K562 (cell line): ENCODE measurements around the gene CMBL. TPM values are rescaled to one million over a fixed set of nuclear protein-coding genes. Genes with fewer than 3 reads are reported as not detected.

ENCODE experiments used
- ATAC-seq: fragments of 200-7000 bp; cut with Tn5 transposase; 3 replicates; pipeline ENCODE4 v1.9.1; 2020; ENCODE audit warnings: moderate library complexity
- BruUV-seq: library from RNA; stranded (reverse); fragments of 400-500 nt; replicated peaks from 2 replicates; lab custom pipeline; 2021; lab: Mats Ljungman, UMichigan
- CTCF ChIA-PET: fragments of 300-600 bp; formaldehyde crosslinking; extraction: SDS; loops from one replicate; lab custom pipeline; 2021; ENCODE audit warnings: low intra/inter-chr PET ratio; lab: Yijun Ruan, JAX
- POLR2A ChIA-PET: fragments of 300-600, 350-650 bp; sonication (Branson Sonifier 250); formaldehyde crosslinking; extraction: SDS; loops from one replicate; lab custom pipeline; 2021; ENCODE audit warnings: antibody characterized with exemption, inconsistent platforms; lab: Yijun Ruan, JAX
- DNase-seq, 4 experiments: peaks; one replicate each; pipeline versions ENCODE4 v3.0.0 to v3.0.0-alpha.2; 2011 to 2018; ENCODE audit warnings: low spot score in 3 of 4, mixed read lengths in 3 of 4; ENCODE audit errors: extremely low read depth in 1 of 4
- FAIRE-seq: peaks from 2 replicates; lab custom pipeline; 2011; peaks lifted over from hg19 to GRCh38; lab: Jason Lieb, UNC
- H2AFZ ChIP-seq: 2 replicates; pipeline ENCODE4 v1.6.0; 2011; ENCODE audit warnings: low read depth, low read length, control low read depth, inconsistent platforms
- H3K27ac ChIP-seq: fragments of 200-600 bp; 3 replicates; pipeline ENCODE4 v1.8.0; 2011; ENCODE audit warnings: low read depth, mild to moderate bottlenecking, control low read depth, inconsistent platforms, low read length, moderate library complexity, mixed read lengths; ENCODE audit errors: extremely low read depth
- H3K27me3 ChIP-seq, 2 experiments: fragments of 300-600 bp in 1 of 2; 2 replicates in 1 of 2; 3 replicates in 1 of 2; pipeline versions ENCODE4 v1.6.0 to v1.8.0; 2011; ENCODE audit warnings: inconsistent platforms in 2 of 2, low read length in 2 of 2, mild to moderate bottlenecking in 1 of 2, mixed read lengths in 1 of 2, moderate library complexity in 1 of 2; ENCODE audit not compliant: control insufficient read depth in 2 of 2, insufficient read depth in 2 of 2
- H3K36me3 ChIP-seq: fragments of 300-600 bp; 3 replicates; pipeline ENCODE4 v1.8.0; 2011; ENCODE audit warnings: mild to moderate bottlenecking, low read length, inconsistent platforms; ENCODE audit not compliant: control insufficient read depth, insufficient read depth
- H3K4me1 ChIP-seq, 2 experiments: fragments of 200-600 bp in 1 of 2; replicated peaks in 1 of 2; 2 replicates in 1 of 2; 3 replicates in 1 of 2; pipeline versions ENCODE4 v1.5.1 to v1.8.0; 2011; ENCODE audit warnings: inconsistent platforms in 2 of 2, low read length in 2 of 2, mild to moderate bottlenecking in 1 of 2, mixed read lengths in 1 of 2, moderate library complexity in 1 of 2; ENCODE audit not compliant: control insufficient read depth in 2 of 2, insufficient read depth in 2 of 2
- H3K4me2 ChIP-seq: 2 replicates; pipeline ENCODE4 v1.6.1; 2011; ENCODE audit warnings: low read length, control low read depth, inconsistent platforms, mixed read lengths; ENCODE audit not compliant: insufficient read depth
- H3K4me3 ChIP-seq: fragments of 200-600 bp; sonication (generic), shearing (Covaris generic); 2 replicates; pipeline ENCODE4 v1.5.1; 2016; ENCODE audit warnings: control low read depth, inconsistent platforms
- H3K79me2 ChIP-seq: fragments of 200-600 bp; 3 replicates; pipeline ENCODE4 v1.8.0; 2011; ENCODE audit warnings: low read length, inconsistent platforms; ENCODE audit not compliant: control insufficient read depth, insufficient read depth
- H3K9ac ChIP-seq, 2 experiments: 2 replicates each; pipeline versions ENCODE4 v1.6.0 to v1.6.1; 2011; ENCODE audit warnings: low read depth in 2 of 2, low read length in 2 of 2, control low read depth in 1 of 2, inconsistent platforms in 1 of 2, mild to moderate bottlenecking in 1 of 2, mixed read lengths in 1 of 2; ENCODE audit not compliant: insufficient read depth in 1 of 2
- H3K9me1 ChIP-seq: one replicate; pipeline ENCODE4 v1.6.0; 2011; ENCODE audit warnings: inconsistent platforms, mild to moderate bottlenecking, low read length, moderate library complexity; ENCODE audit not compliant: control insufficient read depth, insufficient read depth
- H3K9me3 ChIP-seq: replicated peaks from 2 replicates; pipeline ENCODE4 v1.5.1; 2011; ENCODE audit warnings: low read depth, low read length, inconsistent platforms; ENCODE audit not compliant: control insufficient read depth, insufficient read depth
- H4K20me1 ChIP-seq: replicated peaks from 2 replicates; pipeline ENCODE4 v1.6.1; 2011; ENCODE audit warnings: low read length, inconsistent platforms, mixed read lengths; ENCODE audit not compliant: control insufficient read depth, insufficient read depth
- CBX8 ChIP-seq: fragments of 200-600 bp; sonication (generic); IDR thresholded peaks from 2 replicates; pipeline ENCODE4 v1.6.1; 2012; ENCODE audit warnings: borderline replicate concordance, mixed run types, low read depth, mild to moderate bottlenecking, moderate library complexity, mixed read lengths, low read length, control low read depth, inconsistent platforms; ENCODE audit not compliant: poor library complexity, severe bottlenecking; ENCODE audit errors: extremely low read depth
- ELF4 ChIP-seq: fragments of 450-650 bp; formaldehyde crosslinking; IDR thresholded peaks from 2 replicates; pipeline ENCODE4 v1.4.0; 2022; ENCODE audit warnings: missing genetic modification characterization
- EWSR1 ChIP-seq: fragments of 450-650 bp; IDR thresholded peaks from 2 replicates; pipeline ENCODE4 v1.6.1; 2018; ENCODE audit warnings: borderline replicate concordance, mild to moderate bottlenecking, low read depth, moderate library complexity; ENCODE audit not compliant: partially characterized antibody
- GATAD2B ChIP-seq: fragments of 450-650 bp; IDR thresholded peaks from 2 replicates; pipeline ENCODE4 v1.6.1; 2017; ENCODE audit warnings: mild to moderate bottlenecking, borderline replicate concordance
- KAT7 ChIP-seq: sonication (generic); formaldehyde crosslinking; IDR thresholded peaks from 2 replicates; pipeline ENCODE4 v1.8.0; 2022; ENCODE audit warnings: missing genetic modification reagents, mild to moderate bottlenecking, borderline replicate concordance
- KDM2B ChIP-seq: fragments of 250-450 bp; sonication (Bioruptor Pico); IDR thresholded peaks from 2 replicates; pipeline ENCODE4 v1.8.0; 2021; ENCODE audit warnings: mild to moderate bottlenecking, moderate library complexity
- MAFG ChIP-seq: fragments of 450-650 bp; conservative IDR thresholded peaks from 2 replicates; pipeline ENCODE4 v1.6.1; 2016; ENCODE audit warnings: missing genetic modification characterization, missing compliant biosample characterization
- MXI1 ChIP-seq: IDR thresholded peaks from 2 replicates; pipeline ENCODE4 v1.6.1; 2011; ENCODE audit warnings: low read depth, mild to moderate bottlenecking, improper control_type of control experiment, low read length
- NCOR1 ChIP-seq: fragments of 450-650 bp; IDR thresholded peaks from 2 replicates; pipeline ENCODE4 v1.6.1; 2016; ENCODE audit warnings: mild to moderate bottlenecking, moderate library complexity
- POLR2G ChIP-seq: fragments of 200-400 bp; formaldehyde crosslinking; IDR thresholded peaks from 2 replicates; pipeline ENCODE4 v1.6.1; 2017; ENCODE audit warnings: low read depth, mild to moderate bottlenecking, antibody characterized with exemption, low read length, moderate library complexity
- SMC3 ChIP-seq: conservative IDR thresholded peaks from 2 replicates; pipeline ENCODE4 v1.6.1; 2011; ENCODE audit warnings: low read depth, low read length, improper control_type of control experiment; ENCODE audit not compliant: insufficient read depth
- SNIP1 ChIP-seq: fragments of 450-650 bp; IDR thresholded peaks from 2 replicates; pipeline ENCODE4 v1.7.1; 2017; ENCODE audit warnings: low read depth, mild to moderate bottlenecking
- ZBTB17 ChIP-seq: fragments of 450-650 bp; formaldehyde crosslinking; IDR thresholded peaks from 2 replicates; pipeline ENCODE4 v1.4.0; 2020; ENCODE audit warnings: mild to moderate bottlenecking
- ZKSCAN1 ChIP-seq: fragments of 150-350 bp; IDR thresholded peaks from 2 replicates; pipeline ENCODE4 v1.6.1; 2016; ENCODE audit warnings: low read depth, low read length
- ZNF561 ChIP-seq: fragments of 450-650 bp; formaldehyde crosslinking; conservative IDR thresholded peaks from 2 replicates; pipeline ENCODE4 v1.4.0; 2020; ENCODE audit warnings: mild to moderate bottlenecking, moderate library complexity
- WGBS: fragments of 100-300 bp; shearing (Covaris generic); methylation state at CpG from one replicate; pipeline ENCODE4 v1.1.6; 2016; ENCODE audit warnings: low coverage, mixed read lengths; ENCODE audit not compliant: insufficient coverage; ENCODE audit errors: missing lambda C conversion rate; 5-methylcytosine and 5-hydroxymethylcytosine counted together
- in situ Hi-C: fragments of 300-500 bp; cut with MboI; formaldehyde crosslinking; loops from 4 replicates; pipeline ENCODE4 v1.15.0; 2018; ENCODE audit warnings: inconsistent platforms, mixed read lengths
- intact Hi-C: fragments of 100-400 bp; cut with micrococcal nuclease; formaldehyde crosslinking; loops from 2 replicates; pipeline ENCODE4 v1.14.2; 2022
- polyA plus RNA-seq, 8 experiments: library from polyadenylated mRNA; depleted of rRNA in 4 of 8; stranded (reverse) in 5 of 8; unstranded in 3 of 8; fragments of >200 nt; fragmentation: Nextera tagmentation in 2 of 8; fragmentation: Illumina TruSeq in 1 of 8; extraction: Ambion mirVana in 2 of 8; extraction: Trizol in 1 of 8; gene quantifications; 2 replicates each; pipeline versions ENCODE4 v1.2.1 to v1.2.3, GENCODE V29; 2011 to 2014; ENCODE audit warnings: inconsistent platforms in 1 of 8, missing spikeins in 1 of 8
- total RNA-seq, 7 experiments: library from RNA; depleted of rRNA in 6 of 7; stranded (reverse); fragments of >200 nt in 6 of 7; fragmentation: Illumina TruSeq in 2 of 7; extraction: Trizol in 2 of 7; gene quantifications; 2 replicates each; pipeline versions ENCODE4 v1.2.1 to v1.2.3, GENCODE V29; 2011 to 2021; ENCODE audit warnings: low replicate concordance in 1 of 7
- TF ChIP-seq, protein P1 (sequence below): fragments of 250-450 bp; sonication (Bioruptor Pico); IDR thresholded peaks from 2 replicates; pipeline ENCODE4 v1.8.0; 2021; ENCODE audit warnings: moderate library complexity, mild to moderate bottlenecking, inconsistent platforms
- TF ChIP-seq, protein P2 (sequence below): fragments of 450-650 bp; formaldehyde crosslinking; IDR thresholded peaks from 2 replicates; pipeline ENCODE4 v1.4.0; 2022; ENCODE audit warnings: missing genetic modification characterization

The CMBL gene
- total and polyA plus RNA-seq, 9 of the 15 experiments (the other 6 are each of a cell fraction or from before 2014, with no cell fraction given) = 22.6 to 192 (median 71.1) TPM

DNA sequence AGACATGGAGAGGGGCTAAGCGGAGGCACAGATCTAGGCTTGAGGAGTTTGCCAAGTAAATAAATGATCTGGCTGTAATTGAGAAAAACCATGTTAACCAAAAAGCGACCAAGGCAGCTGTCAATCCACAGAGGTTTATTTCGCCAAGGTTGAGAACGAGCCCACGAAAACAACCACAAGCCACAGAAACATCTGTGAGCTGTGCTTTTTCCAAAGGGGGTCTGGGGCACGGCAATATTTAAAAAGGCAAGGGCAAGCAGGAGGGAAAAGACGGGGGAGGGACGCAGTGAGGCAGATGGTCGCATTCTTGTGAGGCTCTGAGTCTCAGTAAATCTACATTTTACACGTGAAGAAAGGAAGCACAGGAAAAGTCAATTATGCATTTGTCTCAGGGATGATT is 32.2 kb downstream of the CMBL start:
- Histone ChIP-seq H3K9ac (no peak overlapping the region; a peak in 1 of 4 replicates), H3K4me2 (no peak overlapping the region), H4K20me1 (no peaks in the 10 kb centered on the region), H3K79me2 (no peaks in the 10 kb centered on the region), H3K4me1 (peaks cover 0 to 3% of the 10 kb centered on the region in 2 experiments; a peak in 1 of 5 replicates), H3K36me3 (peaks cover 39% of the 10 kb centered on the region), H3K27ac (no peak overlapping the region), H3K9me1 (no peaks in the 10 kb centered on the region), H2AFZ (no peak overlapping the region), H3K9me3 (no peaks in the 10 kb centered on the region), H3K27me3 (no peaks in the 10 kb centered on the region), H3K4me3 (no peak overlapping the region)
- TF ChIP-seq SNIP1 (no peak), CBX8 (no peak), KAT7 (no peak), SMC3 (no peak), NCOR1 (no peak), ZBTB17 (CRISPR knock-in tag) (no peak), MXI1 (no peak), KDM2B (CRISPR knock-in tag) (no peak), POLR2G (no peak), EWSR1 (no peak), ELF4 (CRISPR knock-in tag) (no peak), GATAD2B (no peak), ZNF561 (CRISPR knock-in tag) (no peak), ZKSCAN1 (no peak), MAFG (no peak)
- TF ChIP-seq, protein P1, sequence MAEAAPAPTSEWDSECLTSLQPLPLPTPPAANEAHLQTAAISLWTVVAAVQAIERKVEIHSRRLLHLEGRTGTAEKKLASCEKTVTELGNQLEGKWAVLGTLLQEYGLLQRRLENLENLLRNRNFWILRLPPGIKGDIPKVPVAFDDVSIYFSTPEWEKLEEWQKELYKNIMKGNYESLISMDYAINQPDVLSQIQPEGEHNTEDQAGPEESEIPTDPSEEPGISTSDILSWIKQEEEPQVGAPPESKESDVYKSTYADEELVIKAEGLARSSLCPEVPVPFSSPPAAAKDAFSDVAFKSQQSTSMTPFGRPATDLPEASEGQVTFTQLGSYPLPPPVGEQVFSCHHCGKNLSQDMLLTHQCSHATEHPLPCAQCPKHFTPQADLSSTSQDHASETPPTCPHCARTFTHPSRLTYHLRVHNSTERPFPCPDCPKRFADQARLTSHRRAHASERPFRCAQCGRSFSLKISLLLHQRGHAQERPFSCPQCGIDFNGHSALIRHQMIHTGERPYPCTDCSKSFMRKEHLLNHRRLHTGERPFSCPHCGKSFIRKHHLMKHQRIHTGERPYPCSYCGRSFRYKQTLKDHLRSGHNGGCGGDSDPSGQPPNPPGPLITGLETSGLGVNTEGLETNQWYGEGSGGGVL (CRISPR knock-in tag) = no peak
- TF ChIP-seq, protein P2, sequence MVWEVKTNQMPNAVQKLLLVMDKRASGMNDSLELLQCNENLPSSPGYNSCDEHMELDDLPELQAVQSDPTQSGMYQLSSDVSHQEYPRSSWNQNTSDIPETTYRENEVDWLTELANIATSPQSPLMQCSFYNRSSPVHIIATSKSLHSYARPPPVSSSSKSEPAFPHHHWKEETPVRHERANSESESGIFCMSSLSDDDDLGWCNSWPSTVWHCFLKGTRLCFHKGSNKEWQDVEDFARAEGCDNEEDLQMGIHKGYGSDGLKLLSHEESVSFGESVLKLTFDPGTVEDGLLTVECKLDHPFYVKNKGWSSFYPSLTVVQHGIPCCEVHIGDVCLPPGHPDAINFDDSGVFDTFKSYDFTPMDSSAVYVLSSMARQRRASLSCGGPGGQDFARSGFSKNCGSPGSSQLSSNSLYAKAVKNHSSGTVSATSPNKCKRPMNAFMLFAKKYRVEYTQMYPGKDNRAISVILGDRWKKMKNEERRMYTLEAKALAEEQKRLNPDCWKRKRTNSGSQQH = no peak
- CTCF ChIA-PET = no interaction called here
- POLR2A ChIA-PET = interaction anchor here (1.0 to 1.6 kb wide), 3 partner anchors 10 to 163 kb away, joined by 3 to 9 read pairs (median 3); no protein-coding TSS in a partner anchor
- no peak for DNase-seq
- FAIRE-seq = no peak
- WGBS = 64% methylated on average over 10 of the region's 10 CpGs
- intact Hi-C loops (no loop called here), in situ Hi-C loops (no loop called here)
- BruUV-seq = no TSS peak
- ATAC-seq = no peak
